Activated CD4-positive, alpha-beta T cell treated with anti-CD3 and anti-CD28 coated beads for 48 hours (primary cell): ENCODE data around the gene ALKBH5.
A peak's percentile ranks its signal among the peaks of the same experiment; 100 is the strongest.

Experiments used
- DNase-seq: peaks from one replicate; pipeline ENCODE4 v3.0.0-alpha.2; 2020

ALKBH5 gene

GRCh38 chr17:18225642-18226283 is 42.1 kb downstream of the ALKBH5 start:
- DNase-seq = peak; percentile 14

GRCh38 chr17:18226284-18226945 is 42.8 kb downstream of the ALKBH5 start:
- DNase-seq = no peak

- no peak for DNase-seq
Observed at GRCh38 chr17:18227635-18228034, 44.0 kb downstream of the ALKBH5 start.

- DNase-seq = no peak
Observed at GRCh38 chr17:18228176-18228682, 44.6 kb downstream of the ALKBH5 start.

GRCh38 chr17:18229254-18229653 is 45.6 kb downstream of the ALKBH5 start:
- no peak for DNase-seq

- no peak for DNase-seq
Observed at GRCh38 chr17:18229771-18230170, 46.1 kb downstream of the ALKBH5 start.

GRCh38 chr17:18230288-18231141 is 46.9 kb downstream of the ALKBH5 start:
- no peak for DNase-seq

GRCh38 chr17:18231164-18231563 is 47.5 kb downstream of the ALKBH5 start:
- no peak for DNase-seq

GRCh38 chr17:18233803-18234518 is 50.3 kb downstream of the ALKBH5 start:
- DNase-seq = no peak

GRCh38 chr17:18234853-18235380 is 51.3 kb downstream of the ALKBH5 start:
- DNase-seq = no peak

- peak; percentile 65 for DNase-seq
Observed at GRCh38 chr17:18235743-18236256, 52.2 kb downstream of the ALKBH5 start.

- DNase-seq = no peak
Observed at GRCh38 chr17:18236494-18236893, 52.9 kb downstream of the ALKBH5 start.

GRCh38 chr17:18237461-18237860 is 53.8 kb downstream of the ALKBH5 start:
- no peak for DNase-seq

- DNase-seq = no peak
Observed at GRCh38 chr17:18238299-18238698, 54.7 kb downstream of the ALKBH5 start.

- no peak for DNase-seq
Observed at GRCh38 chr17:18240449-18240848, 56.8 kb downstream of the ALKBH5 start.

- DNase-seq = no peak
Observed at GRCh38 chr17:18241229-18241871, 57.7 kb downstream of the ALKBH5 start.

- no peak for DNase-seq
Observed at GRCh38 chr17:18245038-18245776, 61.6 kb downstream of the ALKBH5 start.

- DNase-seq = no peak
Observed at GRCh38 chr17:18246109-18246725, 62.6 kb downstream of the ALKBH5 start.

GRCh38 chr17:18246880-18247612 is 63.4 kb downstream of the ALKBH5 start:
- DNase-seq = peak; percentile 78

GRCh38 chr17:18247613-18248001 is 64.0 kb downstream of the ALKBH5 start:
- no peak for DNase-seq
